ENCODE measurements around the gene VEZT.

Gene VEZT

GRCh38 chr12:95266254-95266653 is 48.6 kb downstream of the VEZT start:
- Histone ChIP-seq H3K27ac (no peak overlapping the region), H3K36me3 (ENCODE audit: control insufficient read depth, insufficient read depth, low read length) (no peaks in the 10 kb centered on the region)

DNA sequence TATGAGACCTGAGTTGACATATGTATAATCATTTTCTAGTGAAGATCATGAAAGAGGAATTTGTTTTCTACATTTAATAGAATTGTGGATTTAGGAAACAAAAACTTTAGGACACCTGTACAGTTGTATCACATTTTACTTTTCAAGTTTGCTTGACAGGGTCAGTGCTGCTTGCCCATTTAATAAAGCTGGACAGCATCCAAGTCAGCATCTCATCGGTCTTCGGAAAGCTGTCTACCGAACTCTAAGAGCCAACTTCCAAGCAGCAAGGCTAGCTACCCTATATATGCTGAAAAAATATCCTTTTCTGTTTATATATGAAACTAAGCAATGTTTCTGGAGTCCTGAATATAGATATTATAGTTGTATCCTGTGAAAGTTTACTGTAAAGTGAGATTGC is 52.3 kb downstream of the VEZT start:
- no peaks in the 10 kb centered on the region for H3K4me1 ChIP-seq
- no peak overlapping the region for H2AFZ ChIP-seq
- no peak for TF ChIP-seq CTCF (IDR thresholded peaks at IDR 0.05)
- no peak overlapping the region for H3K27ac ChIP-seq
- peaks cover 17% of the 10 kb centered on the region for H3K79me2 ChIP-seq
- no peaks in the 10 kb centered on the region for H3K9me3 ChIP-seq (ENCODE audit: control insufficient read depth, low read length)
- H3K4me2 ChIP-seq (ENCODE audit: low read length): no peak overlapping the region
- no peaks in the 10 kb centered on the region for H3K36me3 ChIP-seq (ENCODE audit: control insufficient read depth, insufficient read depth, low read length)
- no peak overlapping the region for H3K4me3 ChIP-seq (ENCODE audit: low read depth, low read length)
- H3K9ac ChIP-seq: no peak overlapping the region
- no peaks in the 10 kb centered on the region for H3K27me3 ChIP-seq (ENCODE audit: control insufficient read depth, insufficient read depth, low read length)

More at GRCh38 chr12:95266254-95266653, 48.6 kb downstream of the VEZT start:
- H3K9ac ChIP-seq: no peak overlapping the region
- no peak overlapping the region for H2AFZ ChIP-seq
- no peak overlapping the region for H3K4me3 ChIP-seq (ENCODE audit: low read depth, low read length)
- H3K4me2 ChIP-seq (ENCODE audit: low read length): no peak overlapping the region
- no peaks in the 10 kb centered on the region for H3K27me3 ChIP-seq (ENCODE audit: control insufficient read depth, insufficient read depth, low read length)
- no peaks in the 10 kb centered on the region for H3K4me1 ChIP-seq
- no peak for TF ChIP-seq CTCF (IDR thresholded peaks at IDR 0.05)
- no peaks in the 10 kb centered on the region for H3K9me3 ChIP-seq (ENCODE audit: control insufficient read depth, low read length)
- H3K79me2 ChIP-seq: peaks cover 15% of the 10 kb centered on the region

GRCh38 chr12:95271465-95271864 is 53.9 kb downstream of the VEZT start:
- no peaks in the 10 kb centered on the region for H3K27me3 ChIP-seq (ENCODE audit: control insufficient read depth, insufficient read depth, low read length)
- no peak overlapping the region for H3K4me2 ChIP-seq (ENCODE audit: low read length)
- no peaks in the 10 kb centered on the region for H3K36me3 ChIP-seq (ENCODE audit: control insufficient read depth, insufficient read depth, low read length)
- H3K9me3 ChIP-seq (ENCODE audit: control insufficient read depth, low read length): no peaks in the 10 kb centered on the region
- no peak overlapping the region for H3K4me3 ChIP-seq (ENCODE audit: low read depth, low read length)
- no peak overlapping the region for H3K27ac ChIP-seq
- no peak for TF ChIP-seq CTCF (IDR thresholded peaks at IDR 0.05)
- peaks cover 17% of the 10 kb centered on the region for H3K79me2 ChIP-seq
- H2AFZ ChIP-seq: no peak overlapping the region
- H3K4me1 ChIP-seq: no peaks in the 10 kb centered on the region
- H3K9ac ChIP-seq: no peak overlapping the region

DNA sequence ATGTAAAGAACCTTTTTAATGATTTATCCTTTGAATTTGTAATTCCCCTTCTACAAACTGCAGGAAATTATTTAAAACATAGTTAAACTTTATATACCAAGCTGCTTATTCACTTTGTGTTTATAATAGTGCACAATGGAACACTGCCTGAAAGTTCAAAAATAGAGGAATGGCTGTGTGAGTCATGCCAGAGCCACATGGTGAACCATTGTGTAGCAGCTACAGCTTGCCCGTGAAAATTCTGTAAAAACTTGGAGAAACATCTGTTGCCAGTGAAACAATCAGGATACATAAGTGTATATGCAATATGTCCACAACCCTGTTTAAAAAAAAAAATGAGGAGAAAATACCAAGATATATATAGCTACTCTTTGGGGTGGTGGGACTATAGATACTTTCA is 59.5 kb downstream of the VEZT start:
- Histone ChIP-seq H3K27me3 (ENCODE audit: control insufficient read depth, insufficient read depth, low read length) (no peaks in the 10 kb centered on the region), H3K4me2 (ENCODE audit: low read length) (no peak overlapping the region), H3K27ac (no peak overlapping the region), H3K36me3 (ENCODE audit: control insufficient read depth, insufficient read depth, low read length) (no peaks in the 10 kb centered on the region), H3K4me3 (ENCODE audit: low read depth, low read length) (no peak overlapping the region), H3K9ac (no peak overlapping the region), H3K79me2 (peaks cover 4% of the 10 kb centered on the region), H2AFZ (no peak overlapping the region), H3K4me1 (no peaks in the 10 kb centered on the region), H3K9me3 (ENCODE audit: control insufficient read depth, low read length) (no peaks in the 10 kb centered on the region)
- no peak for TF ChIP-seq CTCF (IDR thresholded peaks at IDR 0.05)

- no peaks in the 10 kb centered on the region for H3K36me3 ChIP-seq (ENCODE audit: control insufficient read depth, insufficient read depth, low read length)
- H3K79me2 ChIP-seq: peaks cover 4% of the 10 kb centered on the region
- no peak overlapping the region for H3K4me2 ChIP-seq (ENCODE audit: low read length)
- no peak for TF ChIP-seq CTCF (IDR thresholded peaks at IDR 0.05)
- H3K27ac ChIP-seq: no peak overlapping the region
- no peaks in the 10 kb centered on the region for H3K4me1 ChIP-seq
- H3K4me3 ChIP-seq (ENCODE audit: low read depth, low read length): no peak overlapping the region
- H2AFZ ChIP-seq: no peak overlapping the region
- H3K9ac ChIP-seq: no peak overlapping the region
- H3K9me3 ChIP-seq (ENCODE audit: control insufficient read depth, low read length): no peaks in the 10 kb centered on the region
- H3K27me3 ChIP-seq (ENCODE audit: control insufficient read depth, insufficient read depth, low read length): no peaks in the 10 kb centered on the region
These were observed 62.2 kb downstream of the VEZT start for GRCh38 chr12:95279856-95280255.

Measured in parathyroid adenoma (tissue), 2 donors.